Measurements from ENCODE around the gene TMOD3. TPM values are rescaled to one million over a fixed set of nuclear protein-coding genes. Genes with fewer than 3 reads are reported as not detected.

Gene TMOD3
- total RNA-seq, 1 donor from 2014 or later: 41.9 TPM

DNA sequence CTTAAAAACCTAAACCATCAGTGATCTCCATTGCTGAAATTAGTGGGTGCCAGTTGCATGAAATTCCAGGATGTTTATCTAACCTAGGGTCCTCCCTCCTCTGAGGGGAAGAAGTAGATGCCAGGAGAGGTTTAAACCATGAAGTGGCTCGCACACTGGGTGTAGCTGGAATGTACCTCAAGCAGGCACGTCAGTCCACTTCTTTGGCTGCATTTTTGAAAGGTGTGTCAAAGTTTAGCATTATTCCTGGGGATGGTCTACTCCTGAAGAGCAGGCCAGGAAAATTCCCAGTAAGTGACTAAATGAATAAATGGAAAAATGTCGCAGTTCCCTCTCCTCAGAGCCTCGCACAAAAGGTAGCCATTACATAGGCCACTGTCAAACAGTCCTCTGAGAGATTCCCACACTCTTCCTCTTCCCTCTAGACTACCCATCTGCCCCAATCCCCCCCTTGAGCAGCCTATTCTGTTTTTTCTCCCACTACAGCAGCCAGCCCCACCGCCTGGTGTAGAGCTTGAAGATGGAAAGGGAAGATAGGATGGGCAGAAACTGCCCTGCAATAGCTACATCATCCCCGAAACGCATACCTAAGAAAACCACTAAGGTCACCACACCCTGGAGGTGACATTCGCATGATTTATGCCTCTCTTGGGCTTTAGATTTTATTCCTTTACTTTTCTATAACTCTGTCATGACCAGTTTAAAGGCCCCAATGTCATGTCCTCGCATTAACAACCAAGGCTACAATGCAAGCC, 655 bp upstream of the TMOD3 start:
- DNase-seq: no peak

DNA sequence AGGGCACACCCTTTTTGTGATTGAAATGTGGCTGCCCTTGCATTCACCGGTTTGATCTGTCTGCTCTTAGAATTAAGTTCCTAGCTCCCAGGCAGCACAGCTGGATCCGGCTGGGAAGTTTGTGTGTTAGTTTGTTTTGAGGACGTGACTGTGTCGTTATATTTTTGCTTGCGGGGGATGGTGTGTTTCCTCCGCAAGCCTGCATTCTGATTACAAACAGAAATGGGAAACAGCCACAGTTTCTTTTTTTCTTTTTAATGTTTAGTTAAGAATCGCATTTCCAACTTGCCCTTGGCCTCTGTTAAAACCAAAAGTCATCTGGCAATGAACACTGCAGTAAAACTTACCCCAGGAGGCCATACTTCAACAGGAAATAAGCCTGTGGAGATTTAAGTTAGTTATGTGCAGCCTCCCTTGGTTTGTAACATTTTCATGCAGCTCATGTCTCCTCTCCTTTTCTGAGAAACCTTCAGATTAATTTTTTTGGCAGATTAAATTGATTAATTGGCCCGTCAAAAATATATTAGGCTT, 888 bp downstream of the TMOD3 start:
- DNase-seq: peak; percentile 56

DNA sequence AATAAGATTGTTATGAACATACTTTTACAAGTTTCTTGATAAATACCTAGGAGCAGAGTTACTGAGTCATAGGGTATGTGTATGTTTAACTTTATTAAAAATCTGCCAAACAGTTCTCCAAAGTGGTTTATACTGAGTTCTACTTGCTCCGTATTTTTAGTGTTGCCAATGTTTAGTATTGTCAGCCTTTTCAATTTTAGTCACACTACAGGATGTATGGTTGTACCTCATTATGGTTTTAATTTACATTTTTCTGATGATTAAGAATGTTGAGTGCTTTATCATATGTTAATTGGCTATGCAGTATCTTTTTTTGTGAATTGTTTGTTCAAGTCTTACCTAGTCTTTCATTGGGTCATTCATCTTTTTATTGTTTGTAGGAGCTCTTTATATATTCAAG, 4.3 kb downstream of the TMOD3 start:
- DNase-seq: no peak

DNA sequence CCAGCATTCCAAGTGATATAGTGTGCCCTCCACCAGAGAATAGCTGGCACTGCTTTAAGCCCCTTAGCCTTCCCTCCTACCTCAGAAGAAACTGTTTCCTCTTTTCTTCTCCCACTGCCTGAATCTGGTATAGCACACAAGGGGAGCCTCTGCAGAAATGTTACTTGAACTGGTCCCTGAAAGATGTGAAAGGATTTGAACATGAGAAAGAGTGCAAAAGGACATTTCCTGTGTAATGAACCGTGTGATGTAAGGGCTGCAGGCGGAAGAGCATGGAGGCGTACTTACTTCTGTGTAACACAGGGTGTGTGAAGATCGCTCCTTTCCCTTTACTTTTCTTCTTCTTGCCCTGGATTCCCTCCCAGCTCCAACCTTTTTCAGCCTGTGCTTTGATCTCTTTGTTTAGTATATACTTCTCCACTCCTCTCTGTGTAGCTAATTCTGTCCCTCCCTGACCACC, 8.4 kb downstream of the TMOD3 start:
- DNase-seq: no peak

DNA sequence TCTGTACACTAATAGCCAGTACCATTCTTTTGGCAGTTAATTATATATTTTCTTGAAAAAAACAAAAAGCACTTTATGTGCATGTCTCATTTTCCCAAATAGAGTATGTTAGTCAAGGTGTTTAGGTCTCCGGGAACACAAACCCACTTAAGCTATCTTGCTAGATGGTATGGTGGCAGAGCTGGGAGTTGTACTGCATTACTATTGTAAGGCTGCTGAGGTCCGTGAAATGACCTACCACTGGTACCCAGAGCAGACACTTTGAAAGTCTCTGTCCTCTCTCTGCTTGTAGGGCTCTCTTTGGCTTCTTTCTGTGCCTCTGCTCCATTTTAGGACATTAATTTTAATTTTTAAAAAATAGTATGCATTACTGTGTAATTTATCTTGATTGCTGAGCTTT, 8.8 kb downstream of the TMOD3 start:
- DNase-seq: no peak

DNA sequence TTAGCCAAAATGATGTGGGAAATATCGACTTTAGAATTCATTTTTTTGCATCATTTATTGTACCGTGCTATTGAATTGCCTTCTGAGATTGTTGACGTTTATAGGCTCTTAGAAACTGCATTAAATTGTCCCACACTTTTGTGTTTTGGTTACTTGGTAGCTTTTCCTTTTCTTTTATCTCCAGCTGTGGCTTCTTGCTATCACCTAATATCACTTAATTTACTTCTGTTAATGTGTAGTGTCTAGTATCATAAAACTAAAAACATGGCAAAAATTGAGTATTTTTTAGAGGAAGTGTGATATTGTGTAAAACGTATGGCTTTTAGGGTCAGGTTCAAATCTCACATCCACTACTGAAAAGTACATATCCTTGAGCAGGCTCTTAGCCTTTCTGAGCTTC, 11.2 kb downstream of the TMOD3 start:
- no peak for DNase-seq

DNA sequence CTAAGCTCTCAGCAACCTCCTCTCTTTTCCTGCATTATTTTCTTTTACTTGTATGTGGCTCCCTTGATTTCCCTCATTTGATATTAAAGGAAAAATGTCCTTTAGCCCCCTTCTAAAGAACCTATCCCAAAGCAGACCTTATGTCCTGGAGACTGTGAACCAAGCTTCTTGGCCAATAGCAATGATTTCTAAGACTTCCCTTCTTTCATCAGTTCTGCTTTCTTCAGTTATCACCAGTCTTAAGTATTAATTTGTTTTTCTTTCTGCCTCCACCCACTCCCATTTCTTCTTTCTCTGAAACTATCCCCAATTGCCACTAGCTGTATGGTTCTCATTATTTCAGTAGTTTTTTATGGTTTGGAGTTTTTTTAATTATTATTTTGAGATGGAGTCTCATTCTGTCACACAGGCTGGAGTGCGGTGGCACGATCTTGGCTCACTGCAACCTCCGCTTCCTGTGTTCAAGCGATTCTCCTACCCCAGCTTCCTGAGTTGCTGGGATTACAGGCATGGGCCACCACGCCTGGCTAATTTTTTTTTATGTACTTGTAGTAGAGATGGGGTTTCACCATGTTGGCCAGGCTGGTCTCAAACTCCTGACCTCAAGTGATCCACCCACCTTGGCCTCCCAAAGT, 12.1 kb downstream of the TMOD3 start:
- no peak for DNase-seq

DNA sequence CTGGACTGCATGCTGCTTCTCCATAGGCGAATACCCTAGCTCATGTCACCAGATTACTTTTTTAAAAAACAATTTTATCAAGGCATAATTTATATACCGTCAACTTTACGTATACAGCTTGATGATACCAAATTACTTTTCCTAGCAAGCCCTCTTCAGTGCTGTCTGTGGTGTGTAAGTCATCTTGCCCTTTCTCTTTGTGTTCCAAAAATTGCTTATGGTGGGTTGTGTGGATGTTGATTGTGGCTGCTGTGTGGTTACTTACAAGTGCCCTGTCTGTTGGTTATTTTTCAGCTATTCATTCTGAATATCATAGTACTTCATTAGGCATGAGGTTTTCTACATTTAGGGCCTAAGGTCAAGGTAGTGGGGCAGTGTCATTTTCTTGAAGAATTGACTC, 12.8 kb downstream of the TMOD3 start:
- DNase-seq: no peak

DNA sequence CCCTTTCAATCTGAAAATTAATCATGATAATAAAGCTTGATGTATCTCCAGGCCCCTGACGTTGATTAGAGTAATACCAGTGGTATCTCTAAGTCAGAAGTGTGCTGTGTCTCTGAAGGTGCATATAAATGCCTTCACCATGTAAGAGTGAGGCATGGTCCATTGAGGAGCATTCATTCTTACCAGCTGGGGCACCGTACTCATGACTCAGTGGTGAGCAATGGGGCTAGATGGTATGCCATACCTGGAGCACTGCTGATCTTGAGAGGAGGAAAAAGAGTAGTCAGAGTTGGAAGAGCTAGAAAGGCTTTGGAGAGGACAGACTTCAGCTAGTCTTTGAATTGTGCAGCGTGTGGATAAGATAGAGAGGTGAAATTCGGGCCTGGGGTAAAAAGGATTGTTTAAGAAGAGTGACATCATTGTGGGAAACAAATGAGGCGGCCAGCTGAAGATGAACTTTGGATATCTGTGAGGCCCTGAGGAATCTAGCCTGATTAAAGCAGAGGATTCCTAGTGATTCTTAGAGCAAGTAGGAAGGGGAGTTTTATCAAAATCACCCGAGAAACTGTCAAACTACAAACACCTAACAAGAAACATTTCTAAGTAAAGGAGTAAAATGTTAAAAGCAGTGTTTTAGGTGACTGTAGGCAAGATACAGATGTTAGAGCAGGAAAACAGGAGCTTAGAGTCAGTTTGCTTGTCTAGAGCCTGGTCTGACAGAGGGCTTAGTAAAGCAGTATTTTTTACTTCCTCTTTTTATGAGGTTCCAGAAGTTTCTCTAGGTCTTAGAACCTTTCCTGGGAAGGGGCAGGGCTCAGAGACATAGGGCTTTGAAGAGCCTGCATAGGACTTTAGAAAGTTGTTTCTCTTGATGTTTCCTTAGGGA, 13.6 kb downstream of the TMOD3 start:
- DNase-seq: no peak

DNA sequence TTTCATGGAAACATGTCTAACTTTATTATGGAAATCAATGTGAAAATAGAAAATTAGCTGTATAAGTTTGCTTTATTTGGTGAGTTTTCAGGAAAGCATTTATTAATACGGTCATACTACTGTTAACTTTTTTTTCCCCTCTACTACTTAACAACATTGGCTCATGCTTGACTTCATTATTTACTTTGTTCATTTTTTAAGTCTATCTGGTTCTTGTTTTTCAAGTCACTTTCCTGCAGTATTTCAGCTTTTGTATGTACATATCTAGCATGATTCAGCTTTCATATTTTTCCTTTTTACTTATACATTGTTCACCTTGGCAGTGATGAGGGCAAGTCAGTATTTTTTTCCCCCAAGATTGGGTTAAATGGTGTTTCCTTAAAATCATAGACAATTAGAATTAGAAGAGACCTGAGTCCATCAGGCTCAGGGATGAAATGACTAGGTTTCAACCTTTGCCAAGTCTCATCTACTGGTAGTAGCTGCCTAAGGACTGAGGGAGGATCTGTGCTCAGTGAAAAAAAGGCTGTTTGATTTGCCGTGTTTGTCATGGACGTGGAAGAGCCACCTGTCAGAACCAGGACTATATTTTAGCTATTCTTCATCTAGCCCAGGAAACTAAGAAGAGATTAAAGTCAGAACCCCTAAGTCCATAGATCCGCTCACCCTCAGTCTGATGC, 15.4 kb downstream of the TMOD3 start:
- DNase-seq: no peak

DNA sequence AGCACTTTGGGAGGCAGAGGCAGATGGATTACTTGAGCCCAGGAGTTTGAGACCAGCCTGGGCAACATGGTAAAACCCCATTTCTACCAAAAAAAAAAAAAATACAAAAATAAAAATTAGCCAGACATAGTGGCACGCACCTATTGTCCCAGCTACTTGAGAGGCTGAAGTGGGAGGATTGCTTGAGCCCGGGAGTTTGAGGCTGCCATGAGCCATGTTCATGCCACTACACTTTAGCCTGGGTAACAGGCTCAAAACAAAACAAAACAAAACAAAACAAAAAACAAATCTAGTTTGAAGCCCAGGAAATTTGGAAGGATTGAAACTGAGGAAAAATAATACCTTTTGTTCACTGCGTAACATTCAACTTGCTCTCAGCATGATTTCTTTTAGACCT, 16.6 kb downstream of the TMOD3 start:
- DNase-seq: no peak

DNA sequence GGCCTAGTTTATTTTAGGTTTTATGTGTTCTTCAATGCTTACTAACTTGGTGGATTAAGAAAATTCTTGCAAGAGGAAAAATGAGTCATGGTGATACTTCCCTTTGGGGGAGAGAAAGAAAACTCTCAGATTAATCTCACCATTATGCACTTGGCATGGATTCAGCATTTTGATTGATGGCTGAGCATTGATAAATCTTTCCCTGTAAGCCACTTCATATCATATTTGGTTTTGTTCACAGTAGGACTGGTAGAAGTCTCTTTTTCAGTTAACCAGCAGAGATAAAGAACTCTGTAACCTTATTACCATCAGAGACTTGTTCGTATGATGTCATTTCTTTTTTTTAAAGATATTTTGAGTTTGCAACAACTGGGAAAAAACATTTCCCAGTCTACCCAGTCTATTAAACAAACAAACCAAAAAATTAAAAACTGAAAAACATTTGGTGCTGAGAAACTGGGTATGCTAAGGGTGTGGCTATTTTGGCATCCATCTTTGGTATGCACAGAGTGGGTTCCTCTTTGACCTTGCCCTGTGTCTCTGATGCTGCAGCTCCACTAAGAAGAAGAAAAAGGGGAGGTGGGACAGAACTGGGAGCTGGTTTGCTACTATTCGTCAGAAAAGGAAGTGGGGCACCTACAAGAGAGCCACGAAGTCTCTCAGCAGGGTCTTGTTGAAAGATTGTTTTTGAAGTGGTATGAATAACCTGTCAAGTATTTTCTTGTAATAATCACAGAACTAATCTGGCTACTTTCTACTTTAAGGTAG, 17.2 kb downstream of the TMOD3 start:
- peak; percentile 11 for DNase-seq

DNA sequence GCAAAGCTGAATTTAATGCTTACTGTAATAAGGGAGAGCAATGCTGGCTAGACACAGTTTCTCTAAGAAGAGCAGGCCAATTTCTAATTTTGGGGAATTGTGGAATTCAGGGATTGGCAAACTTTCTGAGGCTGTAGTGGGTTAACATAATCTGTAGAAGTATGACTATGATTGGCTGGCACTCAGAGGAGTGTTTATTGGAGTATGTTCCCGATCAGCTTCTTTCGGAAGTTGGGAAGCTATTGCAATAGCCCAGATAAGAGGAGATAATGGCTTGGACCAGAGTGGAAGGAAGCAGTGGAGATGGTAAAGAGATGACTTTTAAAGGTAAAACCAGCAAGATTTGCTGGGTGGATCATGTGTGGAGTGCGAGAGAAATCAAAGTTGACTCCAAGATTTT, 19.4 kb downstream of the TMOD3 start:
- peak; percentile 5 for DNase-seq

DNA sequence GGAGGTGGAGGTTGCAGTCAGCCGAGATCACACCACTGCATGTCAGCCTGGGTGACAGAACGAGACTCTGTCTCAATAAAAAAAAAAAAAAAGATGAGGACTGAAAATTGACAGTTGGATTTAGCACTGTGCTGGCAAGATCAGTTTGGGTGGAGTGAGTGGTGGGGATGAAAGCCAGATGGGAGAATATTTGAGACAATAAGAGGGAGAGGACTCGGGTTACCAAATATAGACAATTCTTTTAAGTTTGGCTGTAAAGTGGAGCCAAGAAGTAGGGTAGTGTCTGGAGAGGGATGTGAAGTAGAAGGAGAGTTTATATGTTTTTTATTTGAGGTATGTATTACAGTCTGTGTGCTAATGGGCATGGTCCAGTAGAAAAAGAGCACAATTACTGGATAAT, 20.4 kb downstream of the TMOD3 start:
- peak; percentile 24 for DNase-seq

DNA sequence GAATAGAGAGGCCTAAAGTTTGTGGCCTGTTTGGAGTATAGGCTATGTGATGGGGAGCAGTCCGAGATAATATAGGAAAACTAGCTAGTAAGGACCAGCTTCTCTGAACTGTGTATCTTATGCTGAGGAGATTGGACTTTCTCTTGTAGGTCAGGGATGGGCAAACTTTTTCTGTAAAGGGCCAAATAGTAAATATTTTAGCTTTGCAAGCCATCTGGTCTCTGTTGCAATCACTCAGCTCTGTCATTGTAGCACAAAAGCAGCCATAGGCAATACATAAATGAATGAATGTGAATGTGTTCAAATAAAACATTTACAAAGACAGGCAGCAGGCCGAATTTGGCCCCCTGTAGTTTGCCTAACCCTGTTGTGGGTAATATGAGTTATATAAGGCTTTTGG, 24.5 kb downstream of the TMOD3 start:
- no peak for DNase-seq

DNA sequence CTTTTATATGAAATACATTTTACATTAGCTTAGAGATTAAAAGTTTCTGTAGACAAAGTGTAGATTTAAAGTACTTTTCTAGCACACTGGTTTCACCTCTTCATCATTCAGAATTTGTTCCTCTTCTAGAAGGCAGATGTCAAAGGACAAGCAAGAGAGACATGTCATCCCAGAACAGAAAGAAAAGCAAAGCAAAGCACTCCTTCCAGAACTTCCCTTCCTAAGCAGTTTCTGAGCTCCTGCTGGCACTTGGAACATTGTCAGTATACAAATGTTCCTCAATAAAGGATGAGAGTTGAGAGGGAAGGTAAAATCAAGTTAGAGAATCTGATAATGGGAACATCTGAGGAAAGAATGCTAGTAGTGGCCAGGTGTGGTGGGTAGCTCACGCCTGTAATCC, 26.2 kb downstream of the TMOD3 start:
- DNase-seq: no peak

DNA sequence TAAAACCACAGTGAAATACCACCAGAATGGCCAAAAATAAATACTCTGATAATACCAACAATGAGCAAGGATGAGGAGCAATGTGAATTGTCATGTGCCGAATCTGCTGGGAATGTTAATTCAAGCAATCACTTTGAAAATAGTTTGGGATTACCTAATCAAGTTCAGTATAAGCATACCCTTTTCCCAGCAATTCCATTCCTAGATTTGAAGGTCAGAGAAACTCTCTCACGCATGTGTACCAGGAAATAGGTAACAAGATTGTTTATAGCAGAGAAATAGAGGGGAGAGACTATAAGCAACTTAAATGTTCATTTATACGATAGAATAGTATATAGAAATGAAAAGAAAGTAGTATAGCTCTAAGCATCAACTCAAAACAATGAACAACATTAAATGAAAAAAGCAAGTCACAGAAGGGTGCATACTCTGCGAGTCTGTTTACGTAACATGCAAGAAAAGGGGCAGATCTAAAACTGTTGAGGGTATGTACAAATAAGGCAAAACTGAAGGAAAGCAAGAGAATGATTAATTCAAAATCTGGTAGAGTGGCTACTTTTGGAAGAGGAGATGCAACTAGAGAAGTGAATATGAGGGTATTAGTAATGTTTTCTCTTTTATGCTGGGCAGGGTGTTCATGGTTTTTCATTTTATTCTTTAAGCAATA, 27.4 kb downstream of the TMOD3 start:
- no peak for DNase-seq

DNA sequence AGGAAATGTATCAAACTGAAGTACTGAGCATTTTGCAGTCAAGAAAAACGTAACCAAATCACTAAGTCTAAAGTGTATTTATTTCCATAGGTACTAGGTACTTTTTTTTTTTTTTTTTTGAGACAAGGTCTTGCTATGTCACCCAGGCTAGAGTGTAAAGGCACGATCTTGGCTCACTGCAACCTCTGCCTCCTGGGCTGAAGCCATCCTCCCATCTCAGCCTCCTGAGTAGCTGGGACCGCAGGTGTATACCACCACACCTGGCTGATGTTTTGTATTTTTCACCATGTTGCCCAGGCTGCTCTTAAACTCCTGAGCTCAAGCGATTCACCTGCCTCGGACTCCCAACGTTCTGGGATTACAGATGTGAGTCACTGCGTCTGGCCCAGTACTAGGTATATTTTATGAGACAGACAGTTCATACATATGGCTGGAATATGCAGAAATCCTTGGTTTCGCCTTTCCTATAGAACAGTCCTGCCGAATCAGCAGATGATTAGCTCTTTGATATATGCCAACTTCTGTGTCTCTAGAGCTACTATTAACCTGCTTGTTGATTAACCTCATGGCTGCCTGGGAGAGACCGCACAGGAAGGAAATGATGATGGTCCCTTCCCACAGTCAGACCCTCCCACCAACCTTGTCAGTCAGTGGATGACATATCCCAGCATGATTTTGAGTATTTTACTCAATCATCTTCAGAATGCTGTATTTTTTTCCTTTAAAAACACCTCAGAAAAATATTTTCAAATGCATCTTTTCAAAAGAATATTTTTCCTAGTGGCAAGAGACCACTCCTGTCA, 32.3 kb downstream of the TMOD3 start:
- DNase-seq: no peak

DNA sequence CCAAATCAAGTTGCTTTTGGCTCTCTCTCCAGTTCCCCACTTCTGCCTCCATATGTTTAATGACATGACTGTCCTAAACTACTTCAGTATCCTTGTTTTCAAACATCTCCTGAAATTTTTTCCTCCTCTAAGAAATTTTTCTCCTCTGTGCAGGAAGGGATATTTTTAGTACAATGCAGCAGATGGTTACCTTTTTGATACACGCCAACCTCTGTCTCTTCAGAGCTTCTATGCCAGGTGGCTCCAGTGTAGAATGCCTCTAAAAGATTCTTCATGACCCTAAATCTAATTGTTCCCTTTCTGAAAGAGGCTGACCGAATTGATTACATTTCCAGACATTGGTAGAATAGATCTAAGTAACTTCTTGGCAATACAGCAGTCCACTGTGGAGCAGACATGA, 33.7 kb downstream of the TMOD3 start:
- DNase-seq: no peak
